ENCODE data around the gene STXBP5.

DNA sequence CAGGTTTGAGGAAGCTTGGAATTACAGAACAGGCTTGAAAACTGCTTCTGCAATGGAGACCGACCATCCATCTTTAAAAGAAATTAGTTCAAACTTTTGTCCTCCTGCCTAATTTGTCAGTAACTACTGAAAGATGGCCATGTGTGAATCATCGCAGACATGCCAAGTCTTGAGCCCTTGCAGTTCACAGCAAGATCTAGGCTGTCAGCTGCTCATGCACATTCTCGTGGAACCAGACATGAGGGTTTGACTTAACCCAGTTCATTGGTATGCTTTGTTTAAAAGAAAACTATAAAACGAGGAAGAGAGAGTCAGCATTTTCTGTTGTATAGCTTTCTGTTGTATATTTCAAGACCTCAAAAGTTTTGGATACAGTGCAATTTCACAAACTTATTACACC lies 230.3 kb downstream of the STXBP5 start:
- TF ChIP-seq EZH2 (IDR thresholded peaks at IDR 0.05; ENCODE audit: insufficient read depth, poor library complexity, severe bottlenecking) = no peak
- TF ChIP-seq EZH2phosphoT487 (IDR thresholded peaks at IDR 0.05; ENCODE audit: insufficient read depth, low read depth) = no peak

Data from GM23248 (cell line).